Measurements from ENCODE around the gene CABP7. TPM values are rescaled to one million over a fixed set of nuclear protein-coding genes. Genes with fewer than 3 reads are reported as not detected.

Gene CABP7
- total and polyA plus RNA-seq, 2 experiments from 2014 or later, result 0.06 to 0.24 TPM

- H4K20me1 ChIP-seq (replicated peaks; ENCODE audit: insufficient read depth), result peaks cover 4% of the 10 kb centered on the region
- H3K36me3 ChIP-seq (ENCODE audit: insufficient read depth), result no peaks in the 10 kb centered on the region
- H2AFZ ChIP-seq, result no peak overlapping the region
- H3K4me2 ChIP-seq, result no peak overlapping the region
- Mint-ChIP-seq H3K36me3 (ENCODE audit: low read depth) (peaks cover 2% of the 10 kb centered on the region; the same call in 2 of the 3 replicates), H3K4me3 (no peak overlapping the region), H3K9me3 (no peaks in the 10 kb centered on the region), H3K27me3 (ENCODE audit: insufficient read depth, low read depth, poor library complexity) (peaks cover 10% of the 10 kb centered on the region), H3K4me1 (peaks cover 41% of the 10 kb centered on the region), H3K27ac (no peak overlapping the region)
- DNase-seq (ENCODE audit: low spot score) (no peak), ATAC-seq (no peak)
- H3K79me2 ChIP-seq (replicated peaks; ENCODE audit: insufficient read depth), result no peaks in the 10 kb centered on the region
- H3F3A ChIP-seq (replicated peaks; ENCODE audit: low read depth), result no peaks in the 10 kb centered on the region; the same call in 1 of the 2 replicates
- no peak overlapping the region for H3K27ac ChIP-seq (ENCODE audit: low read depth)
- no peak for TF ChIP-seq REST (IDR thresholded peaks at IDR 0.05; ENCODE audit: unreplicated experiment)
- no peak for TF ChIP-seq ETS1 (IDR thresholded peaks at IDR 0.05)
- no peak for TF ChIP-seq ZNF331 (CRISPR knock-in tag; IDR thresholded peaks at IDR 0.05; ENCODE audit: low read depth)
- TF ChIP-seq POLR2AphosphoS5 (IDR thresholded peaks at IDR 0.05; ENCODE audit: low read depth), result no peak
- no peak overlapping the region for H3K4me3 ChIP-seq
- no peaks in the 10 kb centered on the region for H3K27me3 ChIP-seq (ENCODE audit: insufficient read depth)
- H3K4me1 ChIP-seq (ENCODE audit: insufficient read depth), result peaks cover 43% of the 10 kb centered on the region
- H3K9me2 ChIP-seq (ENCODE audit: insufficient read depth), result no peaks in the 10 kb centered on the region
These were observed 26.1 kb upstream of the CABP7 start for GRCh38 chr22:29693671-29694070.

- Histone ChIP-seq H2AFZ (no peak overlapping the region), H3K4me1 (ENCODE audit: insufficient read depth) (peaks cover 28% of the 10 kb centered on the region), H3K27ac (ENCODE audit: low read depth) (no peak overlapping the region), H3K36me3 (ENCODE audit: insufficient read depth) (no peaks in the 10 kb centered on the region), H3K79me2 (replicated peaks; ENCODE audit: insufficient read depth) (no peaks in the 10 kb centered on the region), H4K20me1 (replicated peaks; ENCODE audit: insufficient read depth) (no peaks in the 10 kb centered on the region; the same call in 1 of the 2 replicates), H3K4me2 (no peak overlapping the region), H3K9me2 (ENCODE audit: insufficient read depth) (no peaks in the 10 kb centered on the region), H3F3A (replicated peaks; ENCODE audit: low read depth) (no peaks in the 10 kb centered on the region), H3K27me3 (ENCODE audit: insufficient read depth) (no peaks in the 10 kb centered on the region), H3K4me3 (no peak overlapping the region)
- Mint-ChIP-seq H3K9me3 (no peaks in the 10 kb centered on the region), H3K4me1 (peaks cover 31% of the 10 kb centered on the region), H3K27me3 (ENCODE audit: insufficient read depth, low read depth, poor library complexity) (peaks cover 13% of the 10 kb centered on the region), H3K36me3 (ENCODE audit: low read depth) (peaks cover 2% of the 10 kb centered on the region; the same call in 2 of the 3 replicates), H3K27ac (no peak overlapping the region), H3K4me3 (no peak overlapping the region)
- TF ChIP-seq STAT1 (IDR thresholded peaks at IDR 0.05; ENCODE audit: unreplicated experiment), result no peak
- TF ChIP-seq REST (IDR thresholded peaks at IDR 0.05; ENCODE audit: unreplicated experiment), result no peak
- no peak for TF ChIP-seq EZH2phosphoT487 (IDR thresholded peaks at IDR 0.05; ENCODE audit: unreplicated experiment)
- TF ChIP-seq POLR2AphosphoS5 (IDR thresholded peaks at IDR 0.05; ENCODE audit: low read depth), result no peak
- TF ChIP-seq EZH2 (IDR thresholded peaks at IDR 0.05; ENCODE audit: low read depth, unreplicated experiment), result no peak
- ATAC-seq, result no peak
- no peak for DNase-seq (ENCODE audit: low spot score)
These were observed 24.5 kb upstream of the CABP7 start for GRCh38 chr22:29695129-29695926.
